Rectal smooth muscle tissue (tissue), 1 donor: ENCODE data around the gene SLIT3.

ENCODE experiments used
- H3K27ac ChIP-seq: one replicate; pipeline ENCODE4 v1.7.0; 2013; ENCODE audit warnings: low read depth, low read length, inconsistent platforms
- H3K27me3 ChIP-seq: one replicate; pipeline ENCODE4 v1.7.0; 2013; ENCODE audit warnings: low read length; ENCODE audit not compliant: control insufficient read depth, insufficient read depth
- H3K36me3 ChIP-seq: one replicate; pipeline ENCODE4 v1.7.0; 2013; ENCODE audit warnings: low read length; ENCODE audit not compliant: control insufficient read depth, insufficient read depth
- H3K4me1 ChIP-seq: one replicate; pipeline ENCODE4 v1.7.0; 2013; ENCODE audit warnings: low read length; ENCODE audit not compliant: control insufficient read depth, insufficient read depth
- H3K4me3 ChIP-seq: one replicate; pipeline ENCODE4 v1.7.0; 2013; ENCODE audit warnings: low read length
- H3K9ac ChIP-seq: one replicate; pipeline ENCODE4 v1.7.0; 2013; ENCODE audit warnings: low read length

SLIT3 gene

GRCh38 chr5:168853972-168854371 lies 447.0 kb downstream of the SLIT3 start:
- Histone ChIP-seq H3K27me3 (no peaks in the 10 kb centered on the region), H3K4me1 (no peaks in the 10 kb centered on the region), H3K36me3 (no peaks in the 10 kb centered on the region), H3K4me3 (no peak overlapping the region), H3K9ac (no peak overlapping the region), H3K27ac (no peak overlapping the region)

- no peaks in the 10 kb centered on the region for H3K36me3 ChIP-seq
- no peak overlapping the region for H3K9ac ChIP-seq
- H3K4me3 ChIP-seq: no peak overlapping the region
- no peaks in the 10 kb centered on the region for H3K27me3 ChIP-seq
- H3K4me1 ChIP-seq: no peaks in the 10 kb centered on the region
- no peak overlapping the region for H3K27ac ChIP-seq
Observed at GRCh38 chr5:168852329-168852728, 448.6 kb downstream of the SLIT3 start.

- H3K9ac ChIP-seq: no peak overlapping the region
- H3K27ac ChIP-seq: no peak overlapping the region
- no peak overlapping the region for H3K4me3 ChIP-seq
- no peaks in the 10 kb centered on the region for H3K36me3 ChIP-seq
- H3K27me3 ChIP-seq: no peaks in the 10 kb centered on the region
- no peaks in the 10 kb centered on the region for H3K4me1 ChIP-seq
Observed at GRCh38 chr5:168851902-168852321, 449.0 kb downstream of the SLIT3 start.

GRCh38 chr5:168850683-168851082 lies 450.3 kb downstream of the SLIT3 start:
- H3K4me3 ChIP-seq: no peak overlapping the region
- H3K36me3 ChIP-seq: no peaks in the 10 kb centered on the region
- no peak overlapping the region for H3K9ac ChIP-seq
- no peaks in the 10 kb centered on the region for H3K27me3 ChIP-seq
- H3K27ac ChIP-seq: no peak overlapping the region
- no peaks in the 10 kb centered on the region for H3K4me1 ChIP-seq

- Histone ChIP-seq H3K4me1 (no peaks in the 10 kb centered on the region), H3K4me3 (no peak overlapping the region), H3K27me3 (no peaks in the 10 kb centered on the region), H3K36me3 (no peaks in the 10 kb centered on the region), H3K27ac (no peak overlapping the region), H3K9ac (no peak overlapping the region)
Observed at GRCh38 chr5:168848569-168848968, 452.4 kb downstream of the SLIT3 start.

GRCh38 chr5:168847511-168848073 lies 453.3 kb downstream of the SLIT3 start:
- no peaks in the 10 kb centered on the region for H3K27me3 ChIP-seq
- H3K27ac ChIP-seq: no peak overlapping the region
- no peaks in the 10 kb centered on the region for H3K36me3 ChIP-seq
- no peaks in the 10 kb centered on the region for H3K4me1 ChIP-seq
- H3K4me3 ChIP-seq: no peak overlapping the region
- H3K9ac ChIP-seq: no peak overlapping the region

GRCh38 chr5:168844922-168845296 lies 456.0 kb downstream of the SLIT3 start:
- H3K36me3 ChIP-seq: no peaks in the 10 kb centered on the region
- H3K27me3 ChIP-seq: no peaks in the 10 kb centered on the region
- no peaks in the 10 kb centered on the region for H3K4me1 ChIP-seq
- no peak overlapping the region for H3K4me3 ChIP-seq
- no peak overlapping the region for H3K9ac ChIP-seq
- no peak overlapping the region for H3K27ac ChIP-seq

GRCh38 chr5:168844016-168844921 lies 456.7 kb downstream of the SLIT3 start:
- H3K4me3 ChIP-seq: no peak overlapping the region
- H3K4me1 ChIP-seq: no peaks in the 10 kb centered on the region
- no peaks in the 10 kb centered on the region for H3K36me3 ChIP-seq
- H3K27ac ChIP-seq: no peak overlapping the region
- H3K27me3 ChIP-seq: no peaks in the 10 kb centered on the region
- H3K9ac ChIP-seq: no peak overlapping the region

- no peaks in the 10 kb centered on the region for H3K27me3 ChIP-seq
- H3K36me3 ChIP-seq: no peaks in the 10 kb centered on the region
- no peaks in the 10 kb centered on the region for H3K4me1 ChIP-seq
- no peak overlapping the region for H3K4me3 ChIP-seq
- no peak overlapping the region for H3K27ac ChIP-seq
- no peak overlapping the region for H3K9ac ChIP-seq
Observed at GRCh38 chr5:168843277-168844015, 457.5 kb downstream of the SLIT3 start.

GRCh38 chr5:168842571-168843205 lies 458.3 kb downstream of the SLIT3 start:
- H3K27ac ChIP-seq: no peak overlapping the region
- H3K27me3 ChIP-seq: no peaks in the 10 kb centered on the region

GRCh38 chr5:168837852-168838251 lies 463.1 kb downstream of the SLIT3 start:
- no peak overlapping the region for H3K4me3 ChIP-seq
- H3K36me3 ChIP-seq: no peaks in the 10 kb centered on the region
- H3K4me1 ChIP-seq: no peaks in the 10 kb centered on the region
- H3K27me3 ChIP-seq: no peaks in the 10 kb centered on the region
- H3K9ac ChIP-seq: no peak overlapping the region
- no peak overlapping the region for H3K27ac ChIP-seq

More at GRCh38 chr5:168842571-168843205, 458.3 kb downstream of the SLIT3 start:
- Histone ChIP-seq H3K4me1 (no peaks in the 10 kb centered on the region), H3K9ac (no peak overlapping the region), H3K36me3 (no peaks in the 10 kb centered on the region), H3K4me3 (no peak overlapping the region)

GRCh38 chr5:168836603-168837231 lies 464.2 kb downstream of the SLIT3 start:
- Histone ChIP-seq H3K27me3 (no peaks in the 10 kb centered on the region), H3K9ac (no peak overlapping the region), H3K4me1 (peaks cover 2% of the 10 kb centered on the region), H3K27ac (no peak overlapping the region), H3K4me3 (no peak overlapping the region), H3K36me3 (no peaks in the 10 kb centered on the region)
